Endothelial cell of hepatic sinusoid (primary cell): ENCODE data around the gene KCNIP2.

Experiments
- in situ Hi-C: cut with HindIII; loops from 2 replicates; pipeline ENCODE4 v1.10.0; 2017; ENCODE audit warnings: low sequenced_read_pairs

Gene KCNIP2

DNA sequence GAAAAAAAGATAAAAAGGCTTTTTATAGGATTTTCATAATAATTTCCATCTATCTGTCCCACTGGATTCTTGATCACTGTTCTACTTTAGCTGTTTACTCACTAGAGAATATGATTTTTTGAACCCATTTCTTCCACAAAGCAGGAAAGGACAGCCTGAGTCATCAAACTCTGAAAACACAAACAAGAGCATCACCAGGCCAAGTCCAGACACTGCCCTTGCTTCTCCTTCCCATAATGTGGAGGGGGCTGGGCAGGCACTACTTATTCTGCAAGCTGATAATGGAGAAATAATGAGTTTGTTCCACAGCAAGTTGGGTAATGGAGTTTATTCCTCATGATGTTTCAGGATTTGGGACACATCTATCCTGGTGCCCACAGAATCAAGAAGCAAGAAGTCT, 13.0 kb upstream of the KCNIP2 start:
- in situ Hi-C loops, result no loop called here

- in situ Hi-C loops, result no loop called here
Observed at GRCh38 chr10:101851411-101852116, 8.0 kb upstream of the KCNIP2 start.

GRCh38 chr10:101850749-101851148, 7.1 kb upstream of the KCNIP2 start:
- in situ Hi-C loops, result no loop called here

DNA sequence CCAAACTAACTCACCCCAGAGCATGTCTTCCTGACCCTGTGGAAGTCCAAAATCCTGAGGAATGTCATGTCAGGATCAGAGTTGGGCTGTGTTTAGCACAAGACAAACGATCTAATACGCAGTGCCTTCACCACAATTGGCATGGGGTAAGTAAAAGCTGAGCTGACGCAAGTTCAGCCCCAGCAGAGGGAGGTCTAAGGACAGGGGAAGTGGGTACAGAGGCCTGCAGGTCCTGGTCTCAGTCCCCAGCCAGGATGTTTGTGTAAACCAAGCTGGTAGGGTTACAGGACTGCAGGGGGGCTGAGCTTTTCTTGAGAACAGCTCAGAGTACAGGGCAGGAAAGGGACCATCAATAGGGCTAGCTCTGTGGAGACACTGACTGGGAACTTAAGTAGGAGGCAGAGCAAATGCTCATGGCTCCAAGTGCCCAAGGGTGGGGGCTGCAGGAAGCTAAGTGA, 5.3 kb upstream of the KCNIP2 start:
- in situ Hi-C loops, result no loop called here

- in situ Hi-C loops, result no loop called here
Observed at GRCh38 chr10:101848408-101848807, 4.8 kb upstream of the KCNIP2 start.

DNA sequence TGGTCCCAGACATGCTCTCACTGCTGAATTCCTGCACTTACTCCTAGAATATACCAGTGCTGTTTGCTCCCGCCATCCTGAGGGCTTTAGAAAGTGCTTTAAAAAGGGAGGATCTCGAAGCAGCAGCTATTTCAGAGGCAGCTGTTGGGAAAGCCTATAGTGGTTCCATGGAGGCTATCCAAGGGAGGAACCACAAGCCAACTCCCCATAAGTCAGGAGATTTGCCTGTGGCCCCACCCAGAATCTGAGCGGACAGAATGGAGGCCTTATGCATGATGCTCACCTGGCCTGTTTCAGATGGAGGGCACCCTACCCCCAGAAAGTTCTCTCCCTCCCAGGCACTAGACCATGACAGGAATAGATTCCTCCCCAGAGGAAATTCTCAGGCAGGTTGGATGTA, 2.3 kb upstream of the KCNIP2 start:
- in situ Hi-C loops, result no loop called here

DNA sequence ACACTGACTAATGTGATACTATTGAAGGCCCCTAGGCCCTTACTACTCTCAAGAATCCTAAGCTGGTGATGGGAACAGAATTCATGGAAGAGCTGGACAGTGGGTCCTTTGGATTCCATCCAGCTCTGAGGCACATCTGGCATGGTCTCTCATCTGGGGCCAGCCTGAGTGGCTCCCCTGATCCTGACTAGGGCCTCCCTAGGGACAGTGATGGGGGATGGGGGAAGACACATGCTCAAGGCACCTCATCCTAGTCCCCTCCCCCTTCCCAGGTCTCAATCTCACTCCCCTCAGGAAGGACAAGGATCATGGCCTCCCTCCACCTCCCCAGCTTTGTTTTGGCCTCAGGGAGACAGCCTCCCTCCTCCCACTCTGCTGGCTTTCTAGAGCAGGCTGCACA, 1.8 kb downstream of the KCNIP2 start:
- in situ Hi-C loops, result no loop called here

- in situ Hi-C loops, result no loop called here
Observed at GRCh38 chr10:101840741-101841453, 2.7 kb downstream of the KCNIP2 start.

- in situ Hi-C loops, result no loop called here
Observed at GRCh38 chr10:101840102-101840684, 3.4 kb downstream of the KCNIP2 start.

GRCh38 chr10:101839416-101840063, 4.1 kb downstream of the KCNIP2 start:
- in situ Hi-C loops, result no loop called here

GRCh38 chr10:101839002-101839401, 4.6 kb downstream of the KCNIP2 start:
- in situ Hi-C loops, result no loop called here

DNA sequence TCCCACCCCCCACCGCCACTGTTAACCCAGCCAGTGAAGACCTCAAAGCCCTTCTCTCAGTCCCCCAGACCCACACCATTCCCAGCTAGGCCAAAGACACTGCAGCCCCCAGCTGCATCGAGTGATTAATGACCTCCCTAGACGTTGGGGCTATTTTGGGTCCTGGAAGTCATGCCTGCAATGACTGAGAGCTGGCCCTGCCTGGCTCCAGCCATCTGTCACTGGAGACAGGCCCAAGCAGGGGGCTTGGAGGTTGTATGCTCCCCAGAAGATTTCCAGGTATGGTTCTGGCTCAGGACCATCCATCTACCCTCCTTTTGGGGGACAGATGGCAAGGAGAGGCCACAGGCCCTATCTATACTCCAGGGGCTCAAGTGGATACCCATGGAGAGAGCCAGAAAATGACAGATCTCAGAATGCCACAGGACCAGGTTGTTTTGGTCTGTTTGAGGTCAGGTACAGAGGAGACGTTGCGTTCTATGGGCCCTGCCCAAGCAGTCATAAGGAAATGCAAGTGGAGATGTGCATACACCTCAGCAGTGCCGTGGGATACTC, 5.1 kb downstream of the KCNIP2 start:
- in situ Hi-C loops, result no loop called here

GRCh38 chr10:101837748-101838147, 5.9 kb downstream of the KCNIP2 start:
- in situ Hi-C loops, result no loop called here

DNA sequence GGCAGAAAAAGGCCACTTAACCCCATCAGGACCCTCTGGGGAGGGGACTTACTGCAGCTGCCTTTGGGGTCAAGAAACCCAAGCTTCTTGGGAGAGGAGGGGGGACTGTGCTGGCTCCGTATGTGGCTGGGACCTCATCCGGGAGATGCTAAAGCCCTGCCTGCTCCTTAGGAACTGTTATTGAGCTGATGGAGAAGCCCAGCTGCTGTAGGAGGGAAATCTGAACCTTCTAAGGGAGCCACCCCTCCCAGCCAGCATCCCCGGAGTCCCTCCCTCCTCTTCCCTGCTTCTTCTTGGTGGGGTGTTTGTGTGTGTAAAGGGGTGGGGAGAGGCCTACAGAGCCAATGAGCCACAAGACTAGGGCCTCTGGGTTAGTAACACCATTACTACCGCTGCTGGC, 8.2 kb downstream of the KCNIP2 start:
- in situ Hi-C loops, result no loop called here

GRCh38 chr10:101834341-101834740, 9.3 kb downstream of the KCNIP2 start:
- in situ Hi-C loops, result no loop called here

DNA sequence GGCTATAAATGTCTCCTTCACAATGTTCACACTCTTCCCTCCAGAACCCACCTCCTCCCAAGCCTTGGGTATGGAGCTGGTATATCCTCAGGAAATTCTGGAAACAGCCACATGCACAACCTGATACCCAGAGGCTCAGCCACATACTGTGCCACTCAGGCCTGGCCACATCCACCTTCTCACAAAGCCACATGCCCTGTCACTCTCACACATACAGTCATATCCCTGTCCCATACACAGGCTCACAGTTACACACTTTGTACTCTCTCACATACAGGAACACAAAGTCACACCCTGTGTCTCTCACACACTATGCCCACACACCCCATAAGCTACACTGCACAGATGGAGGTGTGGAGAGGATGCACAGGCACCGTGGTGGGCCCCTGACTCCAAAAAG, 10.1 kb downstream of the KCNIP2 start:
- in situ Hi-C loops, result no loop called here

GRCh38 chr10:101832325-101832771, 11.3 kb downstream of the KCNIP2 start:
- in situ Hi-C loops, result no loop called here

DNA sequence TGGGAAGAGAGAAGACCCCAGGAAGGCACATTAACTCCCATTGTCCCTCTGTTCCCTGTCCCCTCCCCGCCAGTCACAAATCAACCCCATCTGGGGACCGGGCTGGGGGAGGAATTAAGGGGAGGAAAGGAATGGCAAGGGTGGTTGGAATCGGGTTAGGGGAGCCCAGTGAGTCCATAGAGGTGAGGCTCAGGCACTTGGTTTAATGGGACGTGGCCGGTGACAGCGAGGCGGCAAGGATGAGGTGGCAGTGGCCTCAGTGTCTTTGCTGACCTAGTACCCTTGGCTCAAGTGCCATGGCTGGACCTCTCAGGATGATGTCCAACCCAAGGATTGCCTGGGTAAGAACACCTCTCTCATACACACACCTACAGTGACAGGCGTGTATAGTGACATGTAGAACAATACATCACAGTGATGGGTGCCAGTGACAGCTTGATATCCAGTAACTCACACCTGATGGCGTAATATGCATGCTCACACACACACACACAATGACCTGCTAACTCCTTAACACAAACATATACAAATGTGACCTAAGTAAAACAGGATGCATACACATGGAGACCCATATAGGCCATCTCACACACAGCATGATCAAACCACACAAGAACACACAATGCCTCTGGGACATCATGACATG, 12.3 kb downstream of the KCNIP2 start:
- in situ Hi-C loops, result no loop called here

- in situ Hi-C loops, result no loop called here
Observed at GRCh38 chr10:101830322-101831168, 13.1 kb downstream of the KCNIP2 start.
